Erythroblast (primary cell): ENCODE measurements around the gene ZDHHC11.

Experiments
- GATA1 ChIP-seq: IDR thresholded peaks from 2 replicates; pipeline ENCODE4 v1.6.1; 2011; ENCODE audit warnings: low read depth, mild to moderate bottlenecking, control low read depth, low read length, moderate library complexity
- POLR2A ChIP-seq: IDR thresholded peaks from 2 replicates; pipeline ENCODE4 v1.6.1; 2011; ENCODE audit warnings: mild to moderate bottlenecking, low read length

DNA sequence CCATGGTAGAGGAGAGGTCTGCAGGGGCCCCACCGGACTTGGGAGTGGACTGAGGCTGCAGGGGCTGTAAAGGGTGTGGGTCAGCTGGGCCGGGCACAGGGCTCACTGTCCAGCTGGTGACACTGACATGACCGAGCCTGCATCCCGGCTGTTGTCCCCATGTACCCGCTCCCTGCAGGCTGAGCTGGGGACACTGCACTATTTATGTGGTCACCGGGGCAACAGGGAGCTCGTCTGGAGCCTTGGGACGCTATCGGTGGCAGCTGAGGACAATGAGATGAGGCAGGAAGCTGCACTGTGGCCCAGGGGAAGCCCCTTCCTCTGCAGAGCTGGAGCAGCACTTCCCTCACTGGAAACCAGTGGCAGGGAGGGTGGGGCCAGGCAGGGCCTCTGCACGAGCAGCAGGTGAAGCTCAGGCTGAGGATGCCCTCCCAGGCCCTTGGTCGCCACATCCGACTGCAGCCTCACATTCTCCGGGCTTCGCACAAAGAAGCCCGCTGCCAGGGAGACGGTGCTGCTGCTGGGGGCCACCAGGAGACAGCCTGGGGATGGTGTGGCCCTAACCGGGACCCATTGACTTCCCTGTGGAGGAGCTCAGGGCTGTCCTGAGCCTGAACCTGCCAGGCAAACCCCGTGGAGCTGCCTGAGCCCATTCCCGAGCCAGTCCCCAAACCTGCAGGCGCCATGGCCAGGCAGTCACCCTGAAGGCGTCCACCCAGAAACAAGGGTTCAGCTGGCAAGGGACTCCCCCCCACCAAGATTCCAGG lies 92.7 kb downstream of the ZDHHC11 start:
- no peak for TF ChIP-seq POLR2A
- TF ChIP-seq GATA1: no peak
